ENCODE measurements around the gene PPP2R2C. TPM values are rescaled to one million over a fixed set of nuclear protein-coding genes. Genes with fewer than 3 reads are reported as not detected.

PPP2R2C gene
- total and polyA plus RNA-seq, 4 donors = 0.25 to 1.3 (median 0.65) TPM; not detected in 1

DNA sequence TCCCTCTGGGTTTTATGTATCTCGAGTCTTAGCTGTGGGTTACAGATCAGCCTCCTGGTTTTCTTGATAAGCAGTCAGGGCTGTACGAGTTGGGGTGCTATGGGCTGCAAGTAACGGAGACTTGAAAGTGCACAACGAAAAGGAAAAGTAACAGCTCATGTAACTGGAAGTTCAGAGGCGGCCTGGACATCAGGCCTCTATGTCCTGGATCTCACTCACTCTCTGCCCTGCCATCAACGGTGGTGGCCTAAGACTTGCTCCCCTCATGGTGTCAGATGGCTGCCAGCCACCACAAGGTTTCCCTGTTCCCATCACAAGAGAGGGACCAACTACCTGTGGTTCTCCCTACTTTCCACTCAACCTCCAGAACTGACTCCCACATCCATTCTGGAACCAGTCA lies 4.8 kb downstream of the PPP2R2C start:
- Histone ChIP-seq H3K4me3 (ENCODE audit: low read length in 2 of 2) (no peak overlapping the region), H3K27me3 (ENCODE audit: control insufficient read depth in 1 of 2, insufficient read depth in 2 of 2, low read length in 1 of 2) (peaks cover 0 to 2% of the 10 kb centered on the region in 2 donors), H3K27ac (ENCODE audit: low read depth in 1 of 2, low read length in 2 of 2) (no peak overlapping the region), H3K4me1 (ENCODE audit: control insufficient read depth in 1 of 2, insufficient read depth in 2 of 2, low read length in 2 of 2) (no peaks in the 10 kb centered on the region), H3K36me3 (ENCODE audit: control insufficient read depth in 1 of 2, insufficient read depth in 2 of 2, low read length in 1 of 2) (no peaks in the 10 kb centered on the region), H3K9me3 (ENCODE audit: control insufficient read depth, low read length) (no peaks in the 10 kb centered on the region)
- DNase-seq (no peak), ATAC-seq (ENCODE audit: low FRiP score) (no peak)
- WGBS, 2 donors = 87 to 92% methylated on average over 6 of the region's 6 CpGs
- intact Hi-C loops (cut with DNase I) = no loop called here

DNA sequence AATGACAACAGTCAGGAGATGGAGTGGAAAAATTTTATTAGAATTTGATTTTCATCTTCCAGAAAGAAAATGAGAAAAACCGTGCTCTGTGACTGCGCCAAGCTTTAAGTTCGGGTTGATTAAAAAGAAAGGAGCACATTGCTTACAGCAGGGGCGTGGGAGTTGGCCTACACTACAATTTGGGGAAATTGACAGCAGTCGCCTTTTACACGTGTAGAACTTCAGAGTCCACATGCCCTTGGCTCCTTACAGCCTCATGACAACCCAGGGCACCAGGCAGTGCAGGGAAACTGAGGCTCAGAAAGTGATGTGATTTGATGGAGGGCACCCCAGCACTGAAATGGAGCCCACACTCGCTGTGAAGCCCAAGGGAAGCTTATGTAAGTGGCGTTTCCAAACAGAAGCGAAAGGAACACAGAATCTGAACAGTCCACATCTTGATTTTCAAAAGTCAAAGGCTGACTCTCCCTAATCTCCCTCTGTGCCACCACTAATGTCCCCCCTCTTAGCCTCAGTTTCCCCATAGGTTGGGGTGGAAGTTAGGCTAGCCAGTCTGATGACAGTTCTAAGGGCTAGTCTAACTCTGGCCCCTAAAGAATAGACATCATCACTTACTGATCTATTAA lies 5.5 kb downstream of the PPP2R2C start:
- Histone ChIP-seq H3K4me3 (ENCODE audit: low read length in 2 of 2) (no peak overlapping the region), H3K27ac (ENCODE audit: low read depth in 1 of 2, low read length in 2 of 2) (no peak overlapping the region), H3K27me3 (ENCODE audit: control insufficient read depth in 1 of 2, insufficient read depth in 2 of 2, low read length in 1 of 2) (peaks cover 0 to 2% of the 10 kb centered on the region in 2 donors), H3K36me3 (ENCODE audit: control insufficient read depth in 1 of 2, insufficient read depth in 2 of 2, low read length in 1 of 2) (no peaks in the 10 kb centered on the region), H3K4me1 (ENCODE audit: control insufficient read depth in 1 of 2, insufficient read depth in 2 of 2, low read length in 2 of 2) (no peaks in the 10 kb centered on the region), H3K9me3 (ENCODE audit: control insufficient read depth, low read length) (no peaks in the 10 kb centered on the region)
- 90 to 95% methylated on average over 9 of the region's 9 CpGs for WGBS, 2 donors
- ATAC-seq (ENCODE audit: low FRiP score) = no peak
- DNase-seq = no peak
- intact Hi-C loops (cut with DNase I) = no loop called here

DNA sequence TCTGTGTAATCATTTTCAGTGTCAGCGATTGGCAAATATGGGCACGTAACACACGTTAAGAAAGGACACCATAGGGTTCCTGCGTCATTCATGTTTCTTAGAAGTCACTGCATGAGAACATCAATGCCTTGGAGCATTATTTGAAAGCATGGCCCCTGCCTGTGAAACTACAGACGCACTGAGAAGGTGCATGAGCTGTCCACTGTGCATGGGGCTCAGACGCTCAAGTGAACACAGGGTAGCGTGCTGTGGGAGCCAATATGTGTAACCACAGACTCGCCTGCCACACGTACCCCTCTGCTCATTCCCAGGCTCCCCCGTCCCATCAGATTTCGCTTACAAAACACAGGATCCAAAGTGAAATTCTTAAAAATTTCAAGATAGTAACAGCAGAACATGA lies 6.5 kb downstream of the PPP2R2C start:
- no peaks in the 10 kb centered on the region for H3K9me3 ChIP-seq (ENCODE audit: control insufficient read depth, low read length)
- H3K4me1 ChIP-seq (ENCODE audit: control insufficient read depth in 1 of 2, insufficient read depth in 2 of 2, low read length in 2 of 2) = no peaks in the 10 kb centered on the region
- H3K27ac ChIP-seq (ENCODE audit: low read depth in 1 of 2, low read length in 2 of 2) = no peak overlapping the region
- H3K4me3 ChIP-seq (ENCODE audit: low read length in 2 of 2) = no peak overlapping the region
- 94% methylated on average over 11 of the region's 11 CpGs for WGBS, 2 donors
- peaks cover 0 to 2% of the 10 kb centered on the region in 2 donors for H3K27me3 ChIP-seq (ENCODE audit: control insufficient read depth in 1 of 2, insufficient read depth in 2 of 2, low read length in 1 of 2)
- ATAC-seq (ENCODE audit: low FRiP score) (no peak), DNase-seq (no peak)
- intact Hi-C loops (cut with DNase I) = no loop called here
- no peaks in the 10 kb centered on the region for H3K36me3 ChIP-seq (ENCODE audit: control insufficient read depth in 1 of 2, insufficient read depth in 2 of 2, low read length in 1 of 2)

DNA sequence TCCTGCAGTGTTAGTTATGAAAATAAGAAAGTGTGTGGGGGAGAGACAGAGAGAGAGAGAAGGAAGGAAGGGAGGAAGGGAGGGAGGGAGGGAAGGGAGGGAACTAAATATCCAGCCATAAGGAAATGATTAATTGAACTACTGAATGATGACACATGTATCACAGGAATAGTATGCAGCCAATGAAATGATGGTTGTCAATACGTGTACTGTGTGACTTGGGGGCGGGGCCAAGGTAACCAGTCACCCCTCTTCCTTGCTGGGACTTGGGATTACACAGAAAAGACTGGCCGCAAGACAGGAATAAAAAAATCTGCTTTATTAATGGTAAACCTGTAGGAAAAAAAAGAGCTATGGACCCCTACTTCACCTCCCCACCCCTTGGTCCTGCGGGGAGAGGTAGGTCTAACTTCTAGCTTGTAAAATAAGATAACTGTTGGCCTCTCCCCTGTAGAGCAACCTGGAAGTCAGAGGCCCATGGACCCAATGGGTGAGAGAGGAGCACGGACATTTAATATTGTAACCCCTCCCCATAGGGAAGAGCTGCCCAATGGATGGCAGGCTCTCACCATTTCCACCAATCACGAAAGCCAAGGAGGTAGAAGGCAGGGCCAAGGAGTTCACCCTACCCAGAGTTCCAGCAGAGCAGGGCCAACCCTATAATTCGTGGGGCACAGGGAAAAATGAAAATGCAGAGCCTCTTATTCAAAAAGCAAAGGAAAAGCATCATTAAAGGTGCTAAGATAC lies 7.4 kb downstream of the PPP2R2C start:
- Histone ChIP-seq H3K36me3 (ENCODE audit: control insufficient read depth in 1 of 2, insufficient read depth in 2 of 2, low read length in 1 of 2) (no peaks in the 10 kb centered on the region), H3K4me3 (ENCODE audit: low read length in 2 of 2) (no peak overlapping the region), H3K27me3 (ENCODE audit: control insufficient read depth in 1 of 2, insufficient read depth in 2 of 2, low read length in 1 of 2) (peaks cover 0 to 2% of the 10 kb centered on the region in 2 donors), H3K27ac (ENCODE audit: low read depth in 1 of 2, low read length in 2 of 2) (no peak overlapping the region), H3K9me3 (ENCODE audit: control insufficient read depth, low read length) (no peaks in the 10 kb centered on the region), H3K4me1 (ENCODE audit: control insufficient read depth in 1 of 2, insufficient read depth in 2 of 2, low read length in 2 of 2) (no peaks in the 10 kb centered on the region)
- WGBS, 2 donors = 86 to 87% methylated on average over 7 of the region's 7 CpGs
- no peak for DNase-seq
- no peak for ATAC-seq (ENCODE audit: low FRiP score)
- intact Hi-C loops (cut with DNase I) = no loop called here

DNA sequence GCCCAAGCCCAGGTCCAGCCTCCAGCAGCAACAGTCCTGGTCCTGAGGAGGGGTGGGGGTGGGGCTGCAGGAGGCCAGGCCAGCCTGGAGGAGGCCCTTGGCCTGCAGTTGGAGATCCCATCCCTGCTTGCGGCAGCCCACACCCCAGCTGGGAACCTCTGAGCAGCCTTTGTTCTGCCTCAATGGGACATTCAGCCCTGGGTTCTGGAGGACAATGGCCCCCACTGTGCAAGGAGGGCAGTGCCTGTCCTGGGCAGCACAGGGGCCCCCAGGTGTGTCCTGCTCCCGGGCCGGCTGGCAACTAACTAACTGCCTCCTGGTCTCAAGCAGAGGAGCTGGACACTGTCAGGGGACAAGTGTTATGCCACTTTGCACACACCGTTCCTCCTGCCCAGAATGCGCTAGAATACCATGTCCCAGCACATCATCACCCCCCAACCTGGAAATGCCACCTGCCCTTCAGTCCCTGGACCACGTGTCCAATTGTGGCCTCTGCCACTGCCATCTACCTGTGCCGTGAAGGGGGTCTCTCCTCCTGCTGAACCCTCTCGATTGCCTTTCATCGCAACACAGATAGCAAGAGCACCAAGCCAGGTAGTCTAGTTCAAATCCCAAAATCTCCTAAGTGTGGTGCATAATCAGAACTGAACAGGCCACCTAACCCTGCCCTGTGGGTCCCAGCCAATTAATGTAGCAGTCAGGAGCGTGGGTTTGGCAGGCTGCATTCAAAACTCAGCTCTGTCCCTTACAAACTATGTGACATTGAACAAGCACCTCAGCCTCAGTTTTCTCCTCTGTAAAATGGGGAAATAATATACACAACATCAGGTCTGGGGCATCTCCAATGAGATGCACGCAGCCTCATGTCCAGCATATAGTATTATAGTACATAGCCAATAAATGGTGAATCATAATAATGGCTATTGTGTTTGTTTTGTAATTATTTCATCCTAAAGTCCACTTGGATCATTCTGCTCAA lies 8.8 kb downstream of the PPP2R2C start:
- DNase-seq (peak in 1 of 2 donors; percentile 32), ATAC-seq (ENCODE audit: low FRiP score) (no peak)
- no peak overlapping the region for H3K4me3 ChIP-seq (ENCODE audit: low read length in 2 of 2)
- intact Hi-C loops (cut with DNase I) = no loop called here
- peaks cover 6% of the 10 kb centered on the region for H3K9me3 ChIP-seq (ENCODE audit: control insufficient read depth, low read length)
- no peak overlapping the region for H3K27ac ChIP-seq (ENCODE audit: low read depth in 1 of 2, low read length in 2 of 2)
- peaks cover 0 to 5% of the 10 kb centered on the region in 2 donors for H3K27me3 ChIP-seq (ENCODE audit: control insufficient read depth in 1 of 2, insufficient read depth in 2 of 2, low read length in 1 of 2)
- 82 to 85% methylated on average over 10 to 11 of the region's 11 CpGs for WGBS, 2 donors
- H3K36me3 ChIP-seq (ENCODE audit: control insufficient read depth in 1 of 2, insufficient read depth in 2 of 2, low read length in 1 of 2) = no peaks in the 10 kb centered on the region
- H3K4me1 ChIP-seq (ENCODE audit: control insufficient read depth in 1 of 2, insufficient read depth in 2 of 2, low read length in 2 of 2) = no peaks in the 10 kb centered on the region

DNA sequence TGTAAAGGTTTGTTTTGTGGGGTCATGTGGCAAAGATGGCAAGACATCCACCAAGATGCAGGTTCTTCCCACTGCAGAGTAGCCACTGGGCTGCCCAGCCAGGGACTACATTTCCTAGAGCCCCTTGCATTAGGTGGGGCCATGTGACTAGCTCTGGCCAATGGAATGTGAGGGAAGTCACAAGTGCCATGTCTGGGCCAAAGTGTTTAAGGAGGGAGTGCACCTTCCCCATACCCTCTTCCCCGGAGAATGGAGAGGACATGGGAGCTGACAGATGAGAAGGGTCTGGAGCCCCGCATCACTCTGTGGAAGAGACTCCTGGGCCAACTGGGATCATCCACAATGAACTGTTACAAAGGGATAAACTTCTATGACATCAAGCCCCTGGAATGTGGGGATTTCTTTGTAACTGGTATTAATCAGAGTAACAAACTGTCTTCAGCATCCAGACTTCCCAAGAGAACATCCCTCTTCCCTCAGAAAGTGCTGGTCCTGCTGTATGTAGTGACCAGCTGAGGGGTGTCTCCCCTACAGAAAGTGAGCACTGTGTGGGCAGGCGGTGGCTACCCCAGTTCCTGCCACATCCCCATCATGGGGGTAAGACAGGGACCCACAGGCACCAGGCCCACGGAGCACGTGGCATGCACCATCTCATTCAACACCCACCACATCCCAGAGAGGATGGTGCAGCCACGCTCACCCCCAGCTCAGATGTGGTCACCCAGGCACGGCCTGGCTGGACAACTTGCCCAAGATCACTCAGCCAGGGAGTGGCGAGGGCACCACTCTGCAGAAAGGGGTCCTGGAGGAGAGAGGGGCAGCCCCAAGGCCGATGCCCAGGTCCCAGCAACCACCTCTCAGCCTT lies 10.9 kb downstream of the PPP2R2C start:
- WGBS, 2 donors = 88 to 95% methylated on average over 9 of the region's 9 CpGs
- no peak for ATAC-seq (ENCODE audit: low FRiP score)
- intact Hi-C loops (cut with DNase I) = no loop called here
- no peak overlapping the region for H3K27ac ChIP-seq (ENCODE audit: low read depth in 1 of 2, low read length in 2 of 2)
- peaks cover 0 to 3% of the 10 kb centered on the region in 2 donors for H3K27me3 ChIP-seq (ENCODE audit: control insufficient read depth in 1 of 2, insufficient read depth in 2 of 2, low read length in 1 of 2)
- H3K36me3 ChIP-seq (ENCODE audit: control insufficient read depth in 1 of 2, insufficient read depth in 2 of 2, low read length in 1 of 2) = no peaks in the 10 kb centered on the region
- H3K4me3 ChIP-seq (ENCODE audit: low read length in 2 of 2) = no peak overlapping the region
- DNase-seq = peak in 1 of 2 donors; percentile 45
- no peaks in the 10 kb centered on the region for H3K4me1 ChIP-seq (ENCODE audit: control insufficient read depth in 1 of 2, insufficient read depth in 2 of 2, low read length in 2 of 2)
- H3K9me3 ChIP-seq (ENCODE audit: control insufficient read depth, low read length) = peaks cover 8% of the 10 kb centered on the region

DNA sequence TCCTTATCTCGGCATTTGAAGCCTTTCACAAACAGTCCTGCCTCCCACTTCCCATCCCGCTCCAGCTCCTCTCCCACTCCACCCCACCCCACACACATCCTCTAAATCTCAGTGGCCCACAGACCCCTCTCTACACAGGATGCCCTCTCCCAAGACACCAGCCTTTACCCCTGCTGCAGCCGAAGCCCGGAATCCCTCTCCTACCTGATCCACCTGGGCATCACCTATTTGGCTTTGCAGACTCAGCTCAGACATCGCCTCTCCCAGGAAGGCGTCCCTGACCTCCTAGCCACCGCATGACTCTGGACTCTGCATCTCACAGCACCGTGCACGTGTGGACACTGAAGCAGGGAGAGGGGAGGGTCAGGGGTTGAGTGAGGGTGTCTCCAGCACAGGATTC lies 11.5 kb downstream of the PPP2R2C start:
- Histone ChIP-seq H3K4me1 (ENCODE audit: control insufficient read depth in 1 of 2, insufficient read depth in 2 of 2, low read length in 2 of 2) (no peaks in the 10 kb centered on the region), H3K36me3 (ENCODE audit: control insufficient read depth in 1 of 2, insufficient read depth in 2 of 2, low read length in 1 of 2) (no peaks in the 10 kb centered on the region), H3K9me3 (ENCODE audit: control insufficient read depth, low read length) (peaks cover 8% of the 10 kb centered on the region), H3K4me3 (ENCODE audit: low read length in 2 of 2) (no peak overlapping the region), H3K27me3 (ENCODE audit: control insufficient read depth in 1 of 2, insufficient read depth in 2 of 2, low read length in 1 of 2) (peaks cover 0 to 3% of the 10 kb centered on the region in 2 donors), H3K27ac (ENCODE audit: low read depth in 1 of 2, low read length in 2 of 2) (no peak overlapping the region)
- WGBS, 2 donors = 78% methylated on average over 9 of the region's 9 CpGs
- ATAC-seq (ENCODE audit: low FRiP score) = no peak
- DNase-seq = no peak
- intact Hi-C loops (cut with DNase I) = no loop called here

DNA sequence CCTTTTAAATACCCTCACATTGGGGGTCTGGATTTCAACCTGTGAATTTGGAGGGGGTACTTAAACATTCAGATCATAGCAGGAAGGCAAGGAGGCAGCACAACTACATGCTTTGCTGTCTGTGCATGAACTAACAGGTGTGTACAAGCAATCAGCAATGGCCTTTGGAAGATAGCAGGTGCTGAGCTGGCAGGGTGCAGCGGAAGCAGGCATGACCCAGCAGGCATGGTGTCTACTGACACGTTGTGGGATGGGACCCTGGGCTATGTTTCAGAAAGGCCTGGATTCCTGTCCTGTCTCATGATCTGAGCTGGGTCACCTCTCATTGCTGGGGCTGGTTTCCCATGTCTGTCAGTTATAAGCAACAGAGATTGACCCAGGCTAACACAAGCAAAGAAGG lies 13.9 kb downstream of the PPP2R2C start:
- no peak overlapping the region for H3K27ac ChIP-seq (ENCODE audit: low read depth in 1 of 2, low read length in 2 of 2)
- H3K36me3 ChIP-seq (ENCODE audit: control insufficient read depth in 1 of 2, insufficient read depth in 2 of 2, low read length in 1 of 2) = no peaks in the 10 kb centered on the region
- peaks cover 0 to 3% of the 10 kb centered on the region in 2 donors for H3K27me3 ChIP-seq (ENCODE audit: control insufficient read depth in 1 of 2, insufficient read depth in 2 of 2, low read length in 1 of 2)
- no peak for ATAC-seq (ENCODE audit: low FRiP score)
- intact Hi-C loops (cut with DNase I) = no loop called here
- whole genome bisulfite sequencing, 2 donors = 94 to 97% methylated on average over 2 of the region's 2 CpGs
- no peak overlapping the region for H3K4me3 ChIP-seq (ENCODE audit: low read length in 2 of 2)
- H3K9me3 ChIP-seq (ENCODE audit: control insufficient read depth, low read length) = peaks cover 8% of the 10 kb centered on the region
- DNase-seq = no peak
- H3K4me1 ChIP-seq (ENCODE audit: control insufficient read depth in 1 of 2, insufficient read depth in 2 of 2, low read length in 2 of 2) = no peaks in the 10 kb centered on the region
